PC-3 (cell line): Measurements from ENCODE around the gene SLCO2B1.

Experiments
- EZH2 ChIP-seq: fragments of 300-600 bp; sonication (generic); IDR thresholded peaks from one replicate; pipeline ENCODE4 v1.6.1; 2017; ENCODE audit warnings: antibody characterized with exemption, mild to moderate bottlenecking, low read length; ENCODE audit not compliant: unreplicated experiment
- TF ChIP-seq, protein P1 (sequence below): fragments of 300-600 bp; sonication (generic); conservative IDR thresholded peaks from 2 replicates; pipeline ENCODE4 v1.5.1; 2017; ENCODE audit warnings: antibody characterized with exemption, low read depth, mild to moderate bottlenecking, low read length

DNA sequence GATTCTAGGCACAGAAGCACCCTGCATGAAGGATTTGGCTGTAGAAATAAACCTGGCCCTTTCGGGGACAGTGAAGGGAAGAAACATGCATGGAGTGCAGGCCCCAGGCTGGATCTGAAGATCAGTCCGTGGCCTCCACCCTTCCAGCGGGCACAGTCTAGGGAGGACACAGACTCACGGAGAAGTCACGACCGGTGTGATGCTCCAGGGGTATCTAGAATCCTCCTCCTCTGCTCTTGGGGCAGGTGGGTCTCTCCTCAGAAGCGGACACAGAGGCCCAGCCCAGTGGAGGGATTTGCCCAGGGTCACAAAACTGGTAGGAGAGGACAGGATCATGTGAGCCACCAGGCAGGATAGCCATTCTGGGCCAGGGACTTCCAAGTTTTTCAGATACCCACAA is 22.4 kb downstream of the SLCO2B1 start:
- TF ChIP-seq, protein P1, sequence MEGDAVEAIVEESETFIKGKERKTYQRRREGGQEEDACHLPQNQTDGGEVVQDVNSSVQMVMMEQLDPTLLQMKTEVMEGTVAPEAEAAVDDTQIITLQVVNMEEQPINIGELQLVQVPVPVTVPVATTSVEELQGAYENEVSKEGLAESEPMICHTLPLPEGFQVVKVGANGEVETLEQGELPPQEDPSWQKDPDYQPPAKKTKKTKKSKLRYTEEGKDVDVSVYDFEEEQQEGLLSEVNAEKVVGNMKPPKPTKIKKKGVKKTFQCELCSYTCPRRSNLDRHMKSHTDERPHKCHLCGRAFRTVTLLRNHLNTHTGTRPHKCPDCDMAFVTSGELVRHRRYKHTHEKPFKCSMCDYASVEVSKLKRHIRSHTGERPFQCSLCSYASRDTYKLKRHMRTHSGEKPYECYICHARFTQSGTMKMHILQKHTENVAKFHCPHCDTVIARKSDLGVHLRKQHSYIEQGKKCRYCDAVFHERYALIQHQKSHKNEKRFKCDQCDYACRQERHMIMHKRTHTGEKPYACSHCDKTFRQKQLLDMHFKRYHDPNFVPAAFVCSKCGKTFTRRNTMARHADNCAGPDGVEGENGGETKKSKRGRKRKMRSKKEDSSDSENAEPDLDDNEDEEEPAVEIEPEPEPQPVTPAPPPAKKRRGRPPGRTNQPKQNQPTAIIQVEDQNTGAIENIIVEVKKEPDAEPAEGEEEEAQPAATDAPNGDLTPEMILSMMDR: no peak
- TF ChIP-seq EZH2: no peak
